ENCODE measurements around the gene APLF.

APLF gene

GRCh38 chr2:68425503-68425902, 41.9 kb upstream of the APLF start:
- no peak overlapping the region for H3K4me3 ChIP-seq (ENCODE audit: low read depth, low read length)
- no peak for TF ChIP-seq CTCF (IDR thresholded peaks at IDR 0.05; ENCODE audit: low read depth, low read length)

- H3K4me3 ChIP-seq (ENCODE audit: low read depth, low read length): no peak overlapping the region
- no peak for TF ChIP-seq CTCF (IDR thresholded peaks at IDR 0.05; ENCODE audit: low read depth, low read length)
Observed at GRCh38 chr2:68426446-68426845, 40.9 kb upstream of the APLF start.

GRCh38 chr2:68426848-68427579, 40.4 kb upstream of the APLF start:
- no peak overlapping the region for H3K4me3 ChIP-seq (ENCODE audit: low read depth, low read length)
- TF ChIP-seq CTCF (IDR thresholded peaks at IDR 0.05; ENCODE audit: low read depth, low read length): no peak

- no peak overlapping the region for H3K4me3 ChIP-seq (ENCODE audit: low read depth, low read length)
- TF ChIP-seq CTCF (IDR thresholded peaks at IDR 0.05; ENCODE audit: low read depth, low read length): no peak
Observed at GRCh38 chr2:68428126-68428525, 39.3 kb upstream of the APLF start.

- TF ChIP-seq CTCF (IDR thresholded peaks at IDR 0.05; ENCODE audit: low read depth, low read length): no peak
Observed at GRCh38 chr2:68428746-68429145, 38.6 kb upstream of the APLF start.

GRCh38 chr2:68429311-68429826, 38.0 kb upstream of the APLF start:
- no peak for TF ChIP-seq CTCF (IDR thresholded peaks at IDR 0.05; ENCODE audit: low read depth, low read length)
- H3K4me3 ChIP-seq (ENCODE audit: low read depth, low read length): no peak overlapping the region

More at GRCh38 chr2:68428746-68429145, 38.6 kb upstream of the APLF start:
- H3K4me3 ChIP-seq (ENCODE audit: low read depth, low read length): no peak overlapping the region

GRCh38 chr2:68431316-68431972, 35.9 kb upstream of the APLF start:
- no peak overlapping the region for H3K4me3 ChIP-seq (ENCODE audit: low read depth, low read length)
- TF ChIP-seq CTCF (IDR thresholded peaks at IDR 0.05; ENCODE audit: low read depth, low read length): no peak

Data from WI38 (cell line).